GM18519 (cell line): ENCODE measurements around the gene CMPK1.
A peak's percentile ranks its signal among the peaks of the same experiment; 100 is the strongest.
"Not testable (repeated sequence)": the region's sequence is repeated elsewhere in the genome, so short reads cannot be mapped to it uniquely, and the experiment has no call there.

Source experiments
- ATAC-seq: cut with Tn5 transposase; IDR thresholded peaks from one replicate; pipeline ENCODE4 v1.9.1; 2021; ENCODE audit warnings: mild to moderate bottlenecking, moderate library complexity; ENCODE audit not compliant: unreplicated experiment, low FRiP score

Gene CMPK1

GRCh38 chr1:47337350-47337749, 3.8 kb downstream of the CMPK1 start:
- ATAC-seq: no peak

DNA sequence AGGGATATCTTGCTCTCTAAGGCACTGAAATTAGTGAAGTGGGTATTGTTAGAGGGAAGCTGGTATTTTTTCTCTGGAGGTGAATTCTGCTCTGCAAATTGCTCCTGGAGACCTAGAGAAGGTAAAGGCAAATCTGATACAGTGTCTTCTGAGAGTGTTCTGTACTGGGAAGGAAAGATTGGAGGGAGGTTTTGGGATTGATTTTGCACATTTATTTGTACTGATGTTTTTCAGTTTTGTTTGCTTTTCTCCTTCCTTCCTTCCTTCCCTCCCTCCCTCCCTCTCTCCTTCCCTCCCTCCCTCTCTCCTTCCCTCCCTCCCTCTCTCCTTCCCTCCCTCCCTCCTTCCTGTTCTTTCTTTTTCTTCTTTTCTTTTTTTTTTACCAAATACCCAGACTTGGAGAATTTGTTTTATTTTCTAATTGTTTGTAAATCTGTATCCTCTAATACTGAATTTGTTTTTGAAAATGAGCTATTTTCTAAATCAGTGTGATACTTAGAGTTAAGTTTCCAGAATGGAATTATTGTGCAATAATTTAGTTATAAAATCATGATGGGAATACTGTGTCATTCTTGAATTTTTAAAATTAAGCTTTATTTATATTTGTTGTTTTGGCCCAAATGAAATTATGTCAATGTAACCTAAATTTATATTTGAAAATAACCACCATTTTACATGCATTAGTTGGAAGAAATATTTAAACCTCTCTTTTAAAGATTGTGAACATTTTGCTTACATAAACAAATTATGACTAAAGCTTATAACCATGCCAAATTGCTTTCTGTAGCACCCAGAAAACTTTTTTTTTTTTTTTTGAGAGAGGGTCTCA, 4.9 kb downstream of the CMPK1 start:
- ATAC-seq: no peak

GRCh38 chr1:47340227-47340626, 6.6 kb downstream of the CMPK1 start:
- no peak for ATAC-seq

- ATAC-seq: not testable (repeated sequence)
Observed at GRCh38 chr1:47346979-47347378, 13.4 kb downstream of the CMPK1 start.

DNA sequence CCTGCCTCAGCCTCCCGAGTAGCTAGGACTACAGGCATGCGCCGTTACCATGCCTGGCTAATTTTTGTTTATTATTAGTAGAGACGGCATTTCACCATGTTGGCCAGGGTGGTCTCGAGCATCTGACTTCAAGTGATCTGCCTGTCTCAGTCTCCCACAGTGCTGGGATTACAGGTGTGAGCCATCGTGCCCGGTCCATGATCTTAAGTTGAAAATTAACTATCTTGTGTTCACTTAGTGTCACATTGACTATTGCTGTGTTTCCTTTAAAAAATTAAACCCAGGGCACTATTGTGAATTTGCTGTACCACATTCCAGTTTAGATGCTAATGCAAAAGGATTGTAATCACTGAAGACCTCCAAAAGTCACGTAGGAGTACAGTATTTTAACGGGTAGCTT, 14.1 kb downstream of the CMPK1 start:
- no peak for ATAC-seq

- ATAC-seq: no peak
Observed at GRCh38 chr1:47348246-47348645, 14.7 kb downstream of the CMPK1 start.

- ATAC-seq: peak; percentile 93
Observed at GRCh38 chr1:47351305-47351704, 17.7 kb downstream of the CMPK1 start.

GRCh38 chr1:47361380-47361779, 27.8 kb downstream of the CMPK1 start:
- no peak for ATAC-seq

GRCh38 chr1:47362828-47363227, 29.2 kb downstream of the CMPK1 start:
- no peak for ATAC-seq

GRCh38 chr1:47367651-47368050, 34.1 kb downstream of the CMPK1 start:
- ATAC-seq: no peak

DNA sequence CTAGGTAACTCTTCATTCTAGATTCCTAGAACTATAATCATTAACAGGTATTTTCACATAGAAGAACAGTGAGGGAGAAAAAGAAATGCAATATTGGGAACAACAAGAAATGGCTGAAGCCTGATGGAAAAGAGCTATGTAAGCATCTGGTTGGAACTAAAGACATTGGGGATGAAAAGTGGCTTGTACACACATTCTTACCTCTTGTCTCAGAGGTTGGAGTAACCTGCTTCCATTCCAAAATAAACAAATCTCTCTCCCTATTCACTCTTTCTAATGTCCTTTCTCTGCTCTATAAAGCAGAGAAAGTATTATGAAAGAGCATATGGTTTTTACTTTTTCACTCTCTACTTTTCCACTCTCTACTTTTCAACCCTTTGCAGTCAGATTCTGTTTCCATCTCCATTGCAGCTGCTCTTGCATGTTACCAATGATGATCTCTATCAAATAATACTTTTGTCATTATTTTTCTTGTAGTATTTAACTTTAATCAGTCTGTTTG, 37.5 kb downstream of the CMPK1 start:
- no peak for ATAC-seq

DNA sequence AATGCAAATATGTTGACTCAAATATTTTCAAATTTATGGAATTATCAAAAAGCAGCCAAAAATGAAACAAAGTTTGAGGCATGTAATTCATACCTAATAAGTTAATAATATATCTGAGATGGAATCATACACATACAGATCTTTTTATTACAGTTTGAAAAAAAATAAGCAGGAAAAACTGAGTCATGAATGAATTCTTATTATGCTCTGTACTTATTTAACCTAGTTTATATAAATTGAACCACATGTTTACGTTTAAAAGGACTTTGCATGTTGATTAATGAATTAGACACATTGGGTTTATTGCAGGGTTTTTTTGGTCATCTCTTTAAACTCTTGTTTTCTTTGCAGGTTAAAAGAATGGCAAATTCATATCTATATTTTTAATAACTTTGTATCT, 40.9 kb downstream of the CMPK1 start:
- no peak for ATAC-seq

DNA sequence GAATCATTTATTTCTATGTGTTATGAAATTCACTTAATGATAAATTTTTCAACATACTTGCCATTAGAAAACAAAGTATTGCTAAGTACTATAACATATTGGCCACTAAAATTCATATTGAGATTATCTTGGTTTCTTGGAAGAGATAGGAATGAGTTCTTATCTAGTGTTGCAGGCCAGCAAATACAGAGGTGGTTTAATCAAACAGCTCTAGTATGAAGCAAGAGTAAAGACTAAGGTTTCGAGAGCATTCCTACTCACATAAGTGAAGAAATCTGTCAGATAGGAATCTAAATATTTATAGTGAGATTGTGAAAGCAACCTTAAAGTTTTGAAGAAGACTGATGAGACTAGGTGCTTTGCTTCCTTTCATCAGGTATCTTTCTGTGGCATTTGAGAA, 44.6 kb downstream of the CMPK1 start:
- no peak for ATAC-seq

DNA sequence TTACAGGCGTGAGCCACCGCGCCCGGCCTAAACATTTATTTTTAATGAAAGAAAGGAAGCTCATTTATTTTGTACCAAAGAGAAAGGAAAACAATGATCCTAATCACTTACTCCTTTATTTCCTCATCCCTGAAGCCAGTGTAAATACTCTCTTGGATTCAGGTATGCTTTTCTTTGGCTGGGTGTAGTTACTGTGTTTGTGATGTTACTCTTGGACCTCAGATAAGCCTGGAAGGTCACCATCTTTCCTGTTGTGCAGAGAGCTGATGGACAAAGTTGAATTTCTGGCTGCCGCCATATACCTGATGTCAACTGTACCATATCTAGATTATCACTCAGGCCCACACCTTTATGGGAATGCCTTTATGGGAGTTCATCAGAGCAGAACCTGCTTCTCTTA, 47.1 kb downstream of the CMPK1 start:
- ATAC-seq: no peak

GRCh38 chr1:47382399-47382983, 48.9 kb downstream of the CMPK1 start:
- ATAC-seq: no peak

GRCh38 chr1:47384083-47384482, 50.5 kb downstream of the CMPK1 start:
- no peak for ATAC-seq

GRCh38 chr1:47385020-47385419, 51.4 kb downstream of the CMPK1 start:
- no peak for ATAC-seq

DNA sequence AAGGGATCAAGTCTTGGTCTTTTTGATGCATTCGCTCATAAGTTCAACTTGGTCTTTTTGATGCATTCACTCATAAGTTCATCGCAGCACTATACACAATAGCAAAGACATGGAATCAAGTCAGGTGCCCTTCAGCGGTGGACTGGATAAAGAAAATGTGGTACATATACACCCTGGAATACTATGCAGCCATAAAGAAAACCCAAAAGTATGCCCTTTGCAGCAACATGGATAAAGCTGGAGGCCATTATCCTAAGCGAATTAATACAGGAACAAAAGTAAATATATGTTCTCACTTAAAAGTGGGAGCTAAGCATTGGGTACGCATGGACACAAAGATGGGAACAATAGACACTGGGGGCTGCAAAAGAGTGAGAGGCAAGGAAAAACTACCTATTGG, 52.7 kb downstream of the CMPK1 start:
- ATAC-seq: no peak

- no peak for ATAC-seq
Observed at GRCh38 chr1:47388030-47388890, 54.7 kb downstream of the CMPK1 start.

DNA sequence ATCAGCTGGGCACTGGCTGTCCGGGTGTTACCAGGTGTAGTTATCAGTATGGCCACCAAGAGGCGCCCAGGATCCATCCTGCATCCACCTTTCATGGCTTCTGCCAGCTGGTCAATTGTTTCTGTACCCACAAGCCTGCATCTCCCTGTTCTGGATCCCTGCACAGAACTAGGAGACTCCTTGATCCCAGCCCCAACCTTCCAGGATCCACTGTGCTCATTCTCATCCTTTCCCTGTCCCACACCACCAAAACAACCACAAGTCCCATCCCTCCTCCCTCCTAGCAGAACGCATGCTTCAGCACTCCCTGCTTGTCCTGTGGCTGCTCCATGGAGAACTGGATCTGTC, 55.3 kb downstream of the CMPK1 start:
- ATAC-seq: peak; percentile 45

GRCh38 chr1:47389731-47390130, 56.1 kb downstream of the CMPK1 start:
- ATAC-seq: no peak
